HG03097 (cell line): ENCODE measurements around the gene GPR135.

Source experiments
- ATAC-seq: cut with Tn5 transposase; IDR thresholded peaks from one replicate; pipeline ENCODE4 v1.9.1; 2021; ENCODE audit not compliant: unreplicated experiment, low FRiP score

GPR135 gene, protein sequence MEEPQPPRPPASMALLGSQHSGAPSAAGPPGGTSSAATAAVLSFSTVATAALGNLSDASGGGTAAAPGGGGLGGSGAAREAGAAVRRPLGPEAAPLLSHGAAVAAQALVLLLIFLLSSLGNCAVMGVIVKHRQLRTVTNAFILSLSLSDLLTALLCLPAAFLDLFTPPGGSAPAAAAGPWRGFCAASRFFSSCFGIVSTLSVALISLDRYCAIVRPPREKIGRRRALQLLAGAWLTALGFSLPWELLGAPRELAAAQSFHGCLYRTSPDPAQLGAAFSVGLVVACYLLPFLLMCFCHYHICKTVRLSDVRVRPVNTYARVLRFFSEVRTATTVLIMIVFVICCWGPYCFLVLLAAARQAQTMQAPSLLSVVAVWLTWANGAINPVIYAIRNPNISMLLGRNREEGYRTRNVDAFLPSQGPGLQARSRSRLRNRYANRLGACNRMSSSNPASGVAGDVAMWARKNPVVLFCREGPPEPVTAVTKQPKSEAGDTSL

GRCh38 chr14:59465316-59466135 is at the start of gene GPR135:
TSS of gene GPR135 (minus strand) at chr14:59465380. CDS start at chr14:59465226, 154 bp downstream.
- ATAC-seq: peak; percentile 33

DNA sequence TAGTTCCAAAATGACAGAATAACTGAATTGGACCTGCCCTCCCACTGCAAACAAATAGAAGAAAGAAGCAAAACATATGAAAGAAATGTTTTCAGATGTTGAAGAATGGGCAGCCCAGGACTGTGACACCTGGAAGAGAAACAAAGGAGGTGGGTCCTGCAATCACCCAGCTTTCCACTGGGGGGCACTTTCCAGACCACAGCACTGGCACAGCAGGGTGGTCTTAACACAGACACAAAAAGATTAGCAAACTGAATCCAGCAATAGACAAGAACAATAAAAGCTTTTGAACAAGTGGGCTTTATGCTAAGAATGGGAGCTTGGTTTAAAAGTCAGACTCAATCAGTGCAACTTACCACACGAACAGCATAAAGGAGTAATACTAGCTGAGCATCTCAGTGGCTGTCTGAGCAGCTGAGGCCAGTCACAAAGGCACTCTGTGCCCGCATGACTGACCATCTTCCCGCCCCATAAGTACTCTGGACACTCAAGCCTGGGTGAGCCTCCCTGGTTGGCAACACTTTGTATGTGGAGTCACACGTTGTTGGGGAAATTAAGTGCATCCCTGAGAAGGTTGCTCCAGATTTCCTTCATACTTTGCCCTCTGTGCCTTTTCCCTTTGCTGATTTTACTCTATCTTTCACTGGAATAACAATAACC is 46.9 kb upstream of the GPR135 start:
- ATAC-seq: no peak

GRCh38 chr14:59510966-59511365 is 45.8 kb upstream of the GPR135 start:
- no peak for ATAC-seq

GRCh38 chr14:59510001-59510400 is 44.8 kb upstream of the GPR135 start:
- ATAC-seq: no peak

GRCh38 chr14:59509101-59509500 is 43.9 kb upstream of the GPR135 start:
- ATAC-seq: no peak

DNA sequence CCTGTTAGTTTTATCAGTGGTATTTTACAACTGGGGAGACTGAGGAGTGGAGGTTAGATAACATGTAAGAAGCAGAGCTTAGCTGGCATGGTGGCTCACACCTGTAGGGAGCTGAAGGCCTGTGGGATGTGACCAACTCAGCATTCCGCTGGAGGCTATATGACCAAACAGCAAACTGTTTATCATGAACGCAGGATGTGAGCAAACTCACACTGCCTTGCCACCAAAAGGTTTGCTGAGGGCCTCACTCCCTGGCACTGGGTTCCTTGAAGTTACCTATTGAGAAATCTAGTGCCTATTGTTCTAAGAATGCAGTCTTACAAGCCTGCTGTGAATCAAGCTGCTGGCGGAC is 42.5 kb upstream of the GPR135 start:
- no peak for ATAC-seq

- no peak for ATAC-seq
These were observed 42.0 kb upstream of the GPR135 start for GRCh38 chr14:59507063-59507751.

GRCh38 chr14:59503256-59503655 is 38.1 kb upstream of the GPR135 start:
- no peak for ATAC-seq

DNA sequence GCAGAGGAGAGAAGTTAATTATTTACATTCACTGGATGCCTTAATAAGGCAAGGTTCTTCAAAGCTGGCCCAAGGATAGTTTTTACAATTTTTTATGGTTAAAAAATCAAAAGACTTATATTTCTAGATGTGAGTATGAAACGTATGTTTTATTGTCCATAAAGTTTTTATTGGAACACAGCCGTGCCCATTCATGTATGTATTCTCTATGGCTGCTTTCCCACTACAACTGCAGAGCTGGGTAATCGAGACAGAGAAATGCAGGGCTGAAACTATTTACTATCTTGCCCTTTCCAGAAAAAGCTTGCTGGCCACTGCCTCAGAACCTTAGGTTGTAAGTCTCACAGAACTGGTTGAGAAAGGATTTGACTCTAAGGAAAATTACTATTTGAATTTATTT is 35.6 kb upstream of the GPR135 start:
- ATAC-seq: no peak

GRCh38 chr14:59492384-59492783 is 27.2 kb upstream of the GPR135 start:
- ATAC-seq: no peak

- ATAC-seq: no peak
These were observed 25.6 kb upstream of the GPR135 start for GRCh38 chr14:59490756-59491155.

- ATAC-seq: peak; percentile 45
These were observed 19.5 kb upstream of the GPR135 start for GRCh38 chr14:59484639-59485175.

DNA sequence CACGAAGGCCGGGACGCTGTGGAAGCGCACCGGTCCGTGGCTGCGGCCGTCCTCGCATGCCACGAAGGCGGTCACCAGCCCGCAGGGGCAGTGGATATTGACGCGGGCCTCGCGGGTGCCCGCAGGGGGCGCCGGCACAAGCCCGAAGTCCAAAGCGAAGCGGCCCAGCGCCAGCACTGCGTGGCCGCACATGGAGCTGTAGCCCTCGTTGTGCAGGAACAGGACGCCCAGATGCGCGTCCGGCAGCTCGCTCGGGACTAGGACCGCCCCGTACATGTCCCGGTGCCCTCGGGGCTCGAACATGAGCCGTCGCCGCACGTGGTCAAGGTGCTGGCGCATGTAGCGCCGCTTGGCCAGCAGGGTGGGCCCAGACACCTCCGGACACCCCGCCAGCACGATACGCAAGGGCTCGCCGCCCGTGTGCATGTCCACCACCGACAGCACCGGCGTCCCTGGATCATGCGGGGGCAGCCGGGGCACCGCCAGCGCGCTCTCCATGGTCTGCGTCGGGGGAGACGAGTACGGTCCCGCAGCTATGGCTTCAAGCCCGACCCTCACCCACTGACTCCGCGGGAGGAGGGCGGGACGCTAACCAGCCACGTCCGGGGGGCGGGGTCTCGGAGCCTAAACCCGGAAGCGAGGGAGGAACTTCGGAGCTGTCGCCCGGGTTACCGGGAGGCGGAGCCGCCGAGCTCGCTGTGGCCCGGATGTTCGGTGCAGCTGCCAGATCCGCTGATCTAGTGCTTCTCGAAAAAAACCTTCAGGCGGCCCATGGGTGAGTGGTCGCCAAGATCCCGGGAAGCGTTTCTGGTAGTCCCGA is 18.8 kb upstream of the GPR135 start, which contains the start of the genes JKAMP and L3HYPDH:
Gene JKAMP, plus strand, starts transcription at position 699 of the 820 bp plus-strand sequence. Its CDS starts 73 bp downstream, at position 772.
Gene L3HYPDH, minus strand, starts transcription at position 590 of the 820 bp plus-strand sequence. Its CDS starts 92 bp downstream, at position 498.
- peak; percentile 84 for ATAC-seq

DNA sequence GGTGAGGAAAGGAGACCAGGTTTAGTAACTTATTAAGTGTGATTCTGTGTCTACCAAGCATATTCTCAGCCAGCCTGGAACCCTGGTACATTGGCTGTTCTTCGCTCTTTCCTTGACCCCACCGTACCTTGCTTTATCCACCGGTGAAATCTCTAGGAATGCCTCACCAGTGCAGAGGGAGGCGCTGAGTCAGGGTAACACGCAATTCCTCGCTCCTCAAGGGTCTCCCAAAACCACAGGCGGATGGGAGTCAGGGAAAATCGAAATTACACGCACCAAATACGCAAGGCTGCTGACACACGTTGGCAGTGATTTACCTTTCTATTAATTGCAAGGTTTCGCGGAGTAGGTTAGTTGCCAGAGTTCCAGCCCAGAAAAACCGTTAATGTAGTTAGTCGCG is 18.2 kb upstream of the GPR135 start:
- ATAC-seq: peak; percentile 0

GRCh38 chr14:59482541-59483331 is 17.6 kb upstream of the GPR135 start:
- ATAC-seq: no peak

DNA sequence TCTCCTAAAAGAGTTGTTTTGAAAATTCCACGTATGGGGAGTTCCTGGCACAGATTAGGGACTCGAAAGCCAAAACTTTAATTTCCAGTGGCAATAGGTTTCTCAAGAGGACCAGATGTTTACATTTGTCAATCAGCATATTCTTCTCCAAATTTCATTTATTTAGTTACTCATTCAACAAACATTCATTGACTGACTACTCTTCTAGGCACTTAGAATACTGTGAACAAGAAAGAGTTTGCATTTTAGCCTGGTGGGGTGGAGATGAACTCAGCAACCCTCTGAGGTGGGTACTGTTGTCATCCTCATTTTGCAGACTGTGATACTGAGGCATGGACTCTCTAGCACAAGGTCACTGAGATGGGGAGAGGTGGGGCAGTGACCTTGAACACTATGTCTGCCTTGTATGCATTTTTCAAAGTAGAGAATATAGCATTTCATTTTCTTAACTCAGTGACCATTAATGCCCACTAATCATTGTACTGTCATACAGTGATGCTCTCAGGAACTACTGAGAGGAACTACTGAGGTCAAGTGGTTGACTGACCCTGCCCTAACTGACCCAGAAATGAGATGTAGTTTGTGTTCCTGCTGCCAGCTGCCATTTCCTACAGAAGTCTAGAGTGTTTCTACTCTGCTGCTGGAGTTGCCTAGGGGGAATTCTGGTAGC is 16.8 kb upstream of the GPR135 start:
- ATAC-seq: no peak

GRCh38 chr14:59481407-59481806 is 16.2 kb upstream of the GPR135 start:
- no peak for ATAC-seq

DNA sequence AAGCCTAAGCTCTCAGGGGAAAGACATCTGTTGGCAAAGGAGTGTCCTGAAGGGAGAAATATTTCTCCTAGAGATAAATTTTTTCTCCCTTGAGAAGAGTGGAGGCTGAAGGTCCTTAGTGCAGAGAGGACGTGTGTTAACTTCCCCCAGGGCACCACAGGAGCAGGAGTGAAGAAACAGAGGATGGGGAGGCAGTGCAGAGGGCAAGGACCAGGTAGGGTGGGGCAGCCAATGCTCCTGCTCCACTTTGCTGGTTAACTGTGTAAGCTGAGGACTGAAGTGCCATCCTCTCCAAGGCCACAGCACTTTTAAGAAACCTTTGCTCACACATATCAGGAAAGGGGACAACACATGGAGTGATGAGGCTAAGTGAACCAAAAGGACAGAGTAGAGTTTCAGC is 15.0 kb upstream of the GPR135 start:
- no peak for ATAC-seq
